ENCODE measurements around the gene RGS8. TPM values are rescaled to one million over a fixed set of nuclear protein-coding genes. Genes with fewer than 3 reads are reported as not detected.
A peak's percentile ranks its signal among the peaks of the same experiment; 100 is the strongest.

The RGS8 gene
- total RNA-seq, 6 experiments from 2014 or later, result not detected

GRCh38 chr1:182724215-182724614 is 39.8 kb upstream of the RGS8 start:
- no peaks in the 10 kb centered on the region for H3K36me3 ChIP-seq
- TF ChIP-seq POLR2A (IDR thresholded peaks at IDR 0.05) (no peak), CTCF (IDR thresholded peaks at IDR 0.05) (no peak)
- no peaks in the 10 kb centered on the region for H3K27me3 ChIP-seq
- no peak for ATAC-seq
- H3K4me3 ChIP-seq, result no peak overlapping the region
- H3K4me1 ChIP-seq, result no peaks in the 10 kb centered on the region
- intact Hi-C loops (cut with DNase I), result no loop called here
- WGBS (ENCODE audit: insufficient coverage, low coverage, low lambda C conversion rate, missing lambda C conversion rate), result 23% methylated on average over 1 of the region's 2 CpGs
- H3K9me3 ChIP-seq, result no peaks in the 10 kb centered on the region
- H3K27ac ChIP-seq, result no peak overlapping the region
- no peak for DNase-seq

DNA sequence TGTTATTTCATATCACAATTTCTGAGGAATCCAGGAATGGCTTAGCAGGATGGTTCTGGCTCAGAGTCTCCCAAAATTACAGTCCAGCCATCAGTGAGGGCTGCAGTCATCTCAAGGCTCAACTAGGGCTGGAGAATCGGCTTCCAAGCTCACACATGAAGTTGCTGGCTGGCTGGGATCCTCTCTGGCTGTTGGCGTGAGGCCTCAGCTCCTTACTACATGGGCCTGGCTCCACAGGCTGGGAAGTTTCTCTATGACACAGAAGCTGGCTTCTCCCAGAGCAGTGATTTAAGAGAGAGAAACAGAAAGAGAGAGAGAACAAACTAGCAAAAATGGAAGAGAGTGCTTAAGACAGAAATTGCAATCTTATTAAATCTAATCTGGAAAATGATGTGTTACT is 38.8 kb upstream of the RGS8 start:
- DNase-seq, result no peak
- TF ChIP-seq POLR2A (IDR thresholded peaks at IDR 0.05) (no peak), CTCF (IDR thresholded peaks at IDR 0.05) (no peak)
- H3K27ac ChIP-seq, result no peak overlapping the region
- intact Hi-C loops (cut with DNase I), result no loop called here
- no peaks in the 10 kb centered on the region for H3K9me3 ChIP-seq
- H3K4me3 ChIP-seq, result no peak overlapping the region
- no peaks in the 10 kb centered on the region for H3K36me3 ChIP-seq
- no peaks in the 10 kb centered on the region for H3K27me3 ChIP-seq
- H3K4me1 ChIP-seq, result no peaks in the 10 kb centered on the region
- no peak for ATAC-seq
- 74% methylated on average over 2 of the region's 2 CpGs for WGBS (ENCODE audit: insufficient coverage, low coverage, low lambda C conversion rate, missing lambda C conversion rate)

DNA sequence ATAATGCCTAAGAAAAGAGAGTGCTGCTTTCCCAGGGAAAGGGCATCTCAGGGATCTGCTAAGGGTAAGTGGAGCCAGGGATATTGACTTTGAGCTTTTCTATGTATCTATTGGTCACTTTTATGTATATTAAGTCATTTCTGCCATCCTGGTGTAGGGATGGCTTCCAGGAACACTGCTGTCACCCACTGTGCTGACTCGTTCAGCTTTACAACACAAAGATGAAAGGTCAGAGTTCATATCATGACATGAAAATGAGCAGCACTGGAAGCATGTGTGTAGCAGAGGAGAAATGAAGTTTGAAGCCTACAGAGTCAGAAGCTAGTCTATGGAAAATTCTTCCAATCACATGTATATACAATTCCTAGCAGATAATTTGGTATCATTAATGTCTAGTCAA is 37.1 kb upstream of the RGS8 start:
- H3K27me3 ChIP-seq, result no peaks in the 10 kb centered on the region
- WGBS (ENCODE audit: insufficient coverage, low coverage, low lambda C conversion rate, missing lambda C conversion rate), result 14% methylated on average over 1 of the region's 1 CpG
- no peak for ATAC-seq

GRCh38 chr1:182720463-182720862 is 36.1 kb upstream of the RGS8 start:
- no peak for TF ChIP-seq POLR2A (IDR thresholded peaks at IDR 0.05)
- peak in 1 of 4 donors; percentile 9 for TF ChIP-seq CTCF (IDR thresholded peaks at IDR 0.05)
- peak in 1 of 4 donors; percentile 28 for ATAC-seq
- Histone ChIP-seq H3K36me3 (no peaks in the 10 kb centered on the region), H3K4me1 (no peaks in the 10 kb centered on the region), H3K27me3 (no peaks in the 10 kb centered on the region), H3K27ac (no peak overlapping the region), H3K9me3 (no peaks in the 10 kb centered on the region), H3K4me3 (no peak overlapping the region)
- intact Hi-C loops (cut with DNase I), result no loop called here
- DNase-seq, result no peak
- WGBS (ENCODE audit: insufficient coverage, low coverage, low lambda C conversion rate, missing lambda C conversion rate), result 86% methylated on average over 2 of the region's 2 CpGs

More for the DNA sequence above, 37.1 kb upstream of the RGS8 start:
- intact Hi-C loops (cut with DNase I), result no loop called here
- Histone ChIP-seq H3K36me3 (no peaks in the 10 kb centered on the region), H3K9me3 (no peaks in the 10 kb centered on the region), H3K4me1 (no peaks in the 10 kb centered on the region), H3K4me3 (no peak overlapping the region), H3K27ac (no peak overlapping the region)
- no peak for DNase-seq
- TF ChIP-seq POLR2A (IDR thresholded peaks at IDR 0.05) (no peak), CTCF (IDR thresholded peaks at IDR 0.05) (no peak)

DNA sequence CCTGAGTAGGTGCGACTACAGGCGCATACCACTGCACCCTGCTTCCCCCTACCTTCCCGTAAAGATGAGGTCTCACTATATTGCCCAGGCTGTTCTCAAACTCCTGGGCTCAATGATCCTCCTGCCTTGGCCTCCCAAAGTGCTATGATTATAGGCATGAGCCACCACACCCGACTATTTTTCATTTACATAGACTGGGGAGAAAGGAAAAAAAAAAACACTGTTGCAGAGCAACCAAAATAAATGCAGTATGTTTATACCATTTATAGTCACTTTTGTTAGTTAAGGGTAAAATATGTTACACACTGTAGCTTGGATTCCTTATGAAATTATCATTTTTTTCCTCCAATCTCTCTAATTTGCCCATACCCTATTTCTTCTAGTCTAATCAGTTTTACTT is 35.2 kb upstream of the RGS8 start:
- TF ChIP-seq POLR2A (IDR thresholded peaks at IDR 0.05), result no peak
- no peak for TF ChIP-seq CTCF (IDR thresholded peaks at IDR 0.05)

More for the DNA sequence above, 35.2 kb upstream of the RGS8 start:
- Histone ChIP-seq H3K4me1 (no peaks in the 10 kb centered on the region), H3K4me3 (no peak overlapping the region), H3K36me3 (no peaks in the 10 kb centered on the region), H3K27me3 (no peaks in the 10 kb centered on the region), H3K9me3 (no peaks in the 10 kb centered on the region), H3K27ac (no peak overlapping the region)
- 83% methylated on average over 3 of the region's 4 CpGs for WGBS (ENCODE audit: insufficient coverage, low coverage, low lambda C conversion rate, missing lambda C conversion rate)
- DNase-seq (no peak), ATAC-seq (no peak)
- intact Hi-C loops (cut with DNase I), result no loop called here
